HG02870 (cell line): ENCODE measurements around the gene ZFYVE27.
A peak's percentile ranks its signal among the peaks of the same experiment; 100 is the strongest.
"Not testable (repeated sequence)": the region's sequence is repeated elsewhere in the genome, so short reads cannot be mapped to it uniquely, and the experiment has no call there.

Experiments used
- ATAC-seq: cut with Tn5 transposase; IDR thresholded peaks from one replicate; pipeline ENCODE4 v1.9.1; 2021; ENCODE audit warnings: mild to moderate bottlenecking, moderate library complexity; ENCODE audit not compliant: unreplicated experiment

ZFYVE27 gene

GRCh38 chr10:97736902-97737769, at the start of gene ZFYVE27:
Gene ZFYVE27, plus strand, starts transcription at chr10:97737128. Its CDS starts 1,350 bp downstream, at chr10:97738478.
- ATAC-seq = peak; percentile 83

GRCh38 chr10:97687785-97688781, 48.8 kb upstream of the ZFYVE27 start:
- ATAC-seq = no peak

- no peak for ATAC-seq
Measured at GRCh38 chr10:97689559-97690020, 47.3 kb upstream of the ZFYVE27 start.

- ATAC-seq = no peak
Measured at GRCh38 chr10:97690133-97690532, 46.8 kb upstream of the ZFYVE27 start.

- not testable (repeated sequence) for ATAC-seq
Measured at GRCh38 chr10:97698072-97698655, 38.8 kb upstream of the ZFYVE27 start.

GRCh38 chr10:97701438-97702069, 35.4 kb upstream of the ZFYVE27 start:
- peak; percentile 70 for ATAC-seq

- no peak for ATAC-seq
Measured at GRCh38 chr10:97703398-97704067, 33.4 kb upstream of the ZFYVE27 start.

- no peak for ATAC-seq
Measured at GRCh38 chr10:97704341-97704740, 32.6 kb upstream of the ZFYVE27 start.

GRCh38 chr10:97705006-97705670, 31.8 kb upstream of the ZFYVE27 start:
- no peak for ATAC-seq

- no peak for ATAC-seq
Measured at GRCh38 chr10:97707134-97707861, 29.6 kb upstream of the ZFYVE27 start.

GRCh38 chr10:97708167-97708566, 28.8 kb upstream of the ZFYVE27 start:
- no peak for ATAC-seq

- ATAC-seq = no peak
Measured at GRCh38 chr10:97708976-97709946, 27.7 kb upstream of the ZFYVE27 start.

GRCh38 chr10:97711640-97712572, 25.0 kb upstream of the ZFYVE27 start:
- no peak for ATAC-seq

GRCh38 chr10:97713339-97713825, 23.5 kb upstream of the ZFYVE27 start, which contains the start of gene MARVELD1:
Gene MARVELD1, plus strand, starts transcription at chr10:97713730. Its CDS starts 147 bp downstream, at chr10:97713877.
- no peak for ATAC-seq

- ATAC-seq = peak; percentile 73
Measured at GRCh38 chr10:97713826-97714400, 23.0 kb upstream of the ZFYVE27 start.
